MM.1S (cell line): ENCODE data around the gene FARP1.

ENCODE experiments used
- EZH2phosphoT487 ChIP-seq: fragments of 300-600 bp; sonication (generic); IDR thresholded peaks from 2 replicates; pipeline ENCODE4 v1.6.1; 2018; ENCODE audit warnings: antibody characterized with exemption, low read length
- TF ChIP-seq, protein P1 (sequence below): fragments of 300-600 bp; sonication (generic); IDR thresholded peaks from 2 replicates; pipeline ENCODE4 v1.5.1; 2016; ENCODE audit warnings: antibody characterized with exemption, low read length, mixed read lengths

DNA sequence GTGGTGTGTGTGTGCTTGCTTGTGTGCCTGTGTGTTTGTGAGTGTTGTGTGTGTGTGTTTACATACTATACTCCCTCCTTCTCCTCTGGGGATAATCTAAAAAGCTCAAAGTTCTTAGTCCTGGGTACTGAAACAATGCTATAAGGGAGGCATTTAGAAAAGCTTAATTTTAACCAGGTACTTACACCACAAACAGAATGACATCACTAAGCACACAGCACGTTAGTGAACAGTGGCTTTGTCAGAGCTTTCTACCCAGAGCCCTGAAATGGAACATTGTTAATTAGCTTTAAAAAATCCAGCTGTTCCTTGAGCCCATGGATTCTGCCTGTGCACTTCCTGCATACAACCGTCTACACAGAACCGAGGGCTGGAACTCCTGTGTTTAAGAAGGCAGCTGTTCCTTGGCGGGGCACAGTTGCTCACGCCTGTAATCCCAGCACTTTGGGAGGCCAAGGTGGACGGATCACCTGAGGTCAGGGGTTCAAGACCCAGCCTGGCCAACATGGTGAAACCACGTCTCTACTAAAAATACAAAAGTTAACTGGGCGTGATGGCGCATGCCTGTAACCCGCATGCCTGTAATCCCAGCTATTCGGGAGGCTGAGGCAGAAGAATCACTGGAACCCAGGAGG is 103.8 kb downstream of the FARP1 start:
- TF ChIP-seq, protein P1, sequence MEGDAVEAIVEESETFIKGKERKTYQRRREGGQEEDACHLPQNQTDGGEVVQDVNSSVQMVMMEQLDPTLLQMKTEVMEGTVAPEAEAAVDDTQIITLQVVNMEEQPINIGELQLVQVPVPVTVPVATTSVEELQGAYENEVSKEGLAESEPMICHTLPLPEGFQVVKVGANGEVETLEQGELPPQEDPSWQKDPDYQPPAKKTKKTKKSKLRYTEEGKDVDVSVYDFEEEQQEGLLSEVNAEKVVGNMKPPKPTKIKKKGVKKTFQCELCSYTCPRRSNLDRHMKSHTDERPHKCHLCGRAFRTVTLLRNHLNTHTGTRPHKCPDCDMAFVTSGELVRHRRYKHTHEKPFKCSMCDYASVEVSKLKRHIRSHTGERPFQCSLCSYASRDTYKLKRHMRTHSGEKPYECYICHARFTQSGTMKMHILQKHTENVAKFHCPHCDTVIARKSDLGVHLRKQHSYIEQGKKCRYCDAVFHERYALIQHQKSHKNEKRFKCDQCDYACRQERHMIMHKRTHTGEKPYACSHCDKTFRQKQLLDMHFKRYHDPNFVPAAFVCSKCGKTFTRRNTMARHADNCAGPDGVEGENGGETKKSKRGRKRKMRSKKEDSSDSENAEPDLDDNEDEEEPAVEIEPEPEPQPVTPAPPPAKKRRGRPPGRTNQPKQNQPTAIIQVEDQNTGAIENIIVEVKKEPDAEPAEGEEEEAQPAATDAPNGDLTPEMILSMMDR = no peak
- no peak for TF ChIP-seq EZH2phosphoT487
